GM18868 (cell line): ENCODE measurements around the gene ALOX12.
A peak's percentile ranks its signal among the peaks of the same experiment; 100 is the strongest.
"Not testable (repeated sequence)": the region's sequence is repeated elsewhere in the genome, so short reads cannot be mapped to it uniquely, and the experiment has no call there.

Source experiments
- ATAC-seq: cut with Tn5 transposase; IDR thresholded peaks from one replicate; pipeline ENCODE4 v1.9.1; 2021; ENCODE audit warnings: mild to moderate bottlenecking, moderate library complexity; ENCODE audit not compliant: unreplicated experiment

Gene ALOX12

DNA sequence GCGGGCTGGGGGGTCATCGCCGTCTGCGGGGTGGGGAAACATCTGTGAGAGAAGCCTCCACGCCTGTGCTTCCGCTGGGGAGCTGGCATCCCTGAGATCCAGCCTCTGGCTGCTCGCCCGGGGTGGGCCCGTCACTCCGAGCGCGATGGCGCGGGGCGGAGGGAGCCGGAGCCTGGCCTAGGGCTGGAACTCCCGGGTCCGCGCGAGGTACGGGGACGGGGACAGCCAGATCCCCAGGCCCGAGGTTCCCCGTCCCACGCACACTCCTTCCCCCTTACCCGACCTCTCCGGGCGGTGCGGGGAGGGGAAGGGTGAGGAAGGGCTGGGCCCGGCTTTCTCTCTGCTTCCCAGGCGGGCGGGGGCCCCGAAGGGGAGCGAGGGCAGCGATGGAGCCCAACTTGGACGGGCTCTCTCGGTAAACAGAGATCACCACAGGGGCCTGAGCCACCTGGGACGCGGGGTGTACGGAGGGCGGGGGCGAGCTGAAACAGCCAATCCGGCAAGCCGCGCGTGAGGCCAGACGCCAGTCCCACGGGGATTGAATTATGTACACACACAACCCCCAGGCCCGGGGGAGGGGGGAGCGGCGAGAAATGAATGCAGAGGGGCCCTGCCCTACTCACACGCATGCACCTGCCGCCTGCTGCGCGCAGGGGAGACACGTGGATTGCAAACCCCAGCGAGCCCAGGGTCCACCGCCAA, 47.8 kb downstream of the ALOX12 start, which contains the start of gene SLC16A11:
Gene SLC16A11 (minus strand): TSS at position 596 of the 702 bp plus-strand sequence. CDS start 579 bp downstream, at position 17.
- ATAC-seq: peak; percentile 52

GRCh38 chr17:7045492-7046126, 49.8 kb downstream of the ALOX12 start:
- no peak for ATAC-seq

DNA sequence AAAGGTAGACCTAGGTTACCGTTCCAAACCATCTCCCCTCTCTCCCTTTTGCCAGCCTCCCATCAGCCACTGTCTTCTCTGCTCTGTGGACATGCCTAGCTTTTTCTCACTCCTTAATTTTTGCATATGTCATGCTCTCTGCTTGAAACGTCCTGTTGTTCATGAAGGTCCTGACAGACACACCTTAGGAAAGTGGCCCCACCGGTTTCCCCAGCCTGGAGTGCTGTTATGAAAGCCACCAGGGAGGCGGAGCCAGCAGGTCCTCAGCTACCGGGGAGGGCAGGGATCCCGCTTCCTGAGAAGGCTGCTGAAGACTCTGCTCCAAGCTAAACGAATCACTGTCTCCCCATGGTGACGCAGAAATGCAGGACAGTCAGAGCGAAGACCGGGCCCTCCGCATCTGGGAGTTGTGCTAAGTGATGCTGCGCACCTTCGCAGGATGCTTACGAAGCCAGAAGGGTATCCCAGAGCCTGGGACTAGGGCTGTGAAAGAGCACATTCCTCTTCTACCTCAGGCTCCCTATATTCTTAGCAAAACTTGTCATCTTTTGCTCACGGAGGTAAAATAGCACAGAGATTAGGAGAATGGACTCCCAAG, 50.4 kb downstream of the ALOX12 start:
- ATAC-seq: no peak

- not testable (repeated sequence) for ATAC-seq
These were observed 51.0 kb downstream of the ALOX12 start for GRCh38 chr17:7046725-7047397.

DNA sequence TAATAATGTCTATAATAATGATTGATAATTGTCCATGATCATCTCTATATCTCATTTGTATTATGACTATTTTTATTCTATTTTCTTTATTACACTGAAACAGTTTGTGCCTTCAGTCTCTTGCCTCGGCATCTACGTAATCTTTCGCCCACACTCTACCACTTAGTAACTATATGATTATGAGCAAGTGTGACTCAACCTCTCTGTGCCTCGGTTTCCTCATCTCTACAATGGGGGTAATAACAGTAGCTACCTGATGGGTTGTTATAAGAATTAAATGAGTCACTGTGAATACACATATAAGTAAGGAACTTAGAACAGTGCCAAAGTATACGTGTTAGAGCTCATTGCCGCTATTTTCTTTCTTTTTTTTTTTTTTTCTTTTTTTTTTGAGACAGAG, 51.7 kb downstream of the ALOX12 start:
- no peak for ATAC-seq

DNA sequence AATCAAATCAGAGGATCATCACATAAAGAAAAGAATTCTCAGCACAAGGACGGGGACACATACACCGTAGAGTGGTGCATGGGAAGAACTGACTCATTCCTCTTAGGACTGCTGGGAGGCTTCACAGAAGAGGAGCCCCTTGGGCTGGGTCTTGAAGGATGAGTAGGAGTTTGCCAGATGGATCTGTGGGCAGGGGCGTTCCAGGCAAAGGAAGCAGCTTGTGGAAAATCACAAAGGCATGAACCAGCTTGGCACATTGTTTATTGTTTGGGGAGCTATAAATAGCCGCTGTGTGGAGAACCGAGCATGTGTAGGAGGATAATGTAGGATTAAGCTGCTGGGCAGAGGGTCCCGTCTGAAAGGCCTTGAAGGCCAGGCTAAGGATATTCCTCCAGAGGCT, 53.1 kb downstream of the ALOX12 start:
- ATAC-seq: no peak

DNA sequence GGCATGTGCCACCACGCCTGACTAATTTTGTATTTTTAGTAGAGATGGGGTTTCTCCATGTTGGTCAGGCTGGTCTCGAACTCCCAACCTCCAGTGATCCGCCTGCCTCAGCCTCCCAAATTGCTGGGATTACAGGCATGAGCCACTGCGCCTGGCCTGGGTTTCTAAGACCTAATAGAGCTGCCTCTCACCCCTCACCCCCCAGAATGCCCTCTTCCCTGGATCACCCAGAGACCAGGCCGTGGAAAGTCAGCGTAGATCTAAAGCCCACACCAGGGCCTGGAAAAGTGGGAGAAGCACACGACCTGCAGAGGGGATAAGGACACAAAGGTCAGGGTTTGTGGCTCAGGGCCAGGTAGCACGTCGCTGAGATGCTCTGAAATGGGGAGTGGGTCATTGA, 54.7 kb downstream of the ALOX12 start:
- ATAC-seq: not testable (repeated sequence)

DNA sequence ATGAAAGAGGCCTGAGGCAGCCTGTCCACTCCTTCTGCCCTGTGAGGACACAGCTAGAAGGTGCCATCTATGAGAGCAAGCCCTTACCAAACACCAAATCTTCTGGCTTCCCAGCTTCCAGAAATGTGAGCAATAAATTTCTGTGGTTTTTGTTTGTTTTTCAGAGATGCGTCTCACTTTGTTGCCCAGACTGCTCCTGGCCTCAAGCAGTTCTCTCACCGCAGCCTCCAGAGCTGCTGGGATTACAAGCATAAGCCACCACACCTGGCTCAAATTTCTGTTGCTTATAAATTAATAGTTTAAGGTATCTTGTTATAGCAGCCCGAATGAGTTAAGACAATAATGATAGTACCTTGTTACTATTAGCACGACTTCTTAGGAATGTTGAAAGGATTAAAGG, 60.5 kb downstream of the ALOX12 start:
- no peak for ATAC-seq

DNA sequence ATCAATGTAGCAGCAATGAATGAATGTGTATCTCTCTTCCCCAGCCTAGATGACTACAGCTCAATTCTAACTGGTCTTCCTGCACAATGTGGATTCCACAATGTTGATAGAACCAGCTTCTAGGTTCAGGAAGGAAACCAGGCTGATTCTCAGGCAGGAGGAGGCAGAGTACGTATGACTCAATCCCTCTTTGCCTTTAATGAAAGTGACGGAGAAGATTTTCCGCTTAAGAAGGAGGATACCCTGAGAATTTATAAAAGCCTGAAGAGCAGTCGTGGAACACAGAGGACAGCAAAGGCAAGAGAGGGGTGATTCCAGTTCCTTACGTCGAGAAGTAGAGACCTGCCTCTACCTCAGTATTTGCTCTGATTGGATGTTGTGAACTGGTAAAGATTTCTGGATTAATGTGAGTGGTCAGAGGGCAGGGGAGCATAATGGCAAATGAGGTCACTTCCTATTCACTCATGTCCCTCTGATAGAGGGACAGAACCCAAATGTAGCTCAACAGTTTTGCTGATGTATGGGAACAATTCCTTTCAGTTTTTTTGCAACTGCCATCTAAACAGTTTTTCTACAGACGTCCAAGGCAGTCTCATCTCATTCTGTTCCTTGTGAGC, 63.1 kb downstream of the ALOX12 start:
- ATAC-seq: no peak
